Keratinocyte (primary cell): ENCODE results near the gene SIX3. TPM values are rescaled to one million over a fixed set of nuclear protein-coding genes. Genes with fewer than 3 reads are reported as not detected.

Experiments used
- DNase-seq: peaks from one replicate; pipeline ENCODE4 v3.0.0-alpha.2; 2011; ENCODE audit warnings: low read depth, missing footprints, low spot score
- FAIRE-seq: peaks from 2 replicates; lab custom pipeline; 2011; peaks lifted over from hg19 to GRCh38; lab: Jason Lieb, UNC
- H2AFZ ChIP-seq: 2 replicates; pipeline ENCODE4 v1.6.0; 2012; ENCODE audit warnings: low read length, control low read depth, inconsistent platforms; ENCODE audit not compliant: control insufficient read depth
- H3K27ac ChIP-seq: 2 replicates; pipeline ENCODE4 v1.5.1; 2011; ENCODE audit warnings: low read length; ENCODE audit not compliant: control insufficient read depth, insufficient read depth
- H3K27me3 ChIP-seq: 3 replicates; pipeline ENCODE4 v1.6.0; 2011; ENCODE audit warnings: low read length; ENCODE audit not compliant: control insufficient read depth, insufficient read depth; ENCODE audit errors: extremely low read depth
- H3K36me3 ChIP-seq, 2 experiments: 2 replicates in 1 of 2; 3 replicates in 1 of 2; pipeline ENCODE4 v1.5.1; 2011; ENCODE audit warnings: low read length in 2 of 2, mild to moderate bottlenecking in 1 of 2; ENCODE audit not compliant: control insufficient read depth in 2 of 2, insufficient read depth in 2 of 2; ENCODE audit errors: extremely low read depth in 1 of 2
- H3K4me1 ChIP-seq: 3 replicates; pipeline ENCODE4 v1.5.1; 2011; ENCODE audit warnings: low read length; ENCODE audit not compliant: control insufficient read depth, insufficient read depth; ENCODE audit errors: extremely low read depth
- H3K4me2 ChIP-seq: 3 replicates; pipeline ENCODE4 v1.6.0; 2011; ENCODE audit warnings: low read depth, low read length; ENCODE audit not compliant: control insufficient read depth, insufficient read depth; ENCODE audit errors: extremely low read depth
- H3K4me3 ChIP-seq, 3 experiments: fragments of 200-600 bp in 1 of 3; sonication (generic) in 1 of 3; 2 replicates in 2 of 3; 3 replicates in 1 of 3; pipeline ENCODE4 v1.5.1; 2011 to 2016; ENCODE audit warnings: low read length in 3 of 3, mild to moderate bottlenecking in 3 of 3, control low read depth in 2 of 3, inconsistent platforms in 1 of 3, low read depth in 1 of 3, mixed read lengths in 1 of 3, mixed run types in 1 of 3, moderate library complexity in 1 of 3; ENCODE audit not compliant: control insufficient read depth in 2 of 3, insufficient read depth in 2 of 3; ENCODE audit errors: extremely low read depth in 1 of 3
- H3K79me2 ChIP-seq: 2 replicates; pipeline ENCODE4 v1.6.0; 2012; ENCODE audit warnings: low read length; ENCODE audit not compliant: control insufficient read depth, insufficient read depth
- H3K9ac ChIP-seq: 3 replicates; pipeline ENCODE4 v1.6.0; 2011; ENCODE audit warnings: low read length; ENCODE audit not compliant: control insufficient read depth, insufficient read depth; ENCODE audit errors: extremely low read depth
- H3K9me1 ChIP-seq: 3 replicates; pipeline ENCODE4 v1.6.0; 2011; ENCODE audit warnings: low read length; ENCODE audit not compliant: control insufficient read depth, insufficient read depth; ENCODE audit errors: extremely low read depth
- H3K9me3 ChIP-seq: 2 replicates; pipeline ENCODE4 v1.5.1; 2012; ENCODE audit warnings: low read depth, low read length; ENCODE audit not compliant: control insufficient read depth
- H4K20me1 ChIP-seq: 3 replicates; pipeline ENCODE4 v1.6.0; 2011; ENCODE audit warnings: low read length; ENCODE audit not compliant: control insufficient read depth, insufficient read depth; ENCODE audit errors: extremely low read depth
- EZH2 ChIP-seq: IDR thresholded peaks from one replicate; pipeline ENCODE4 v1.6.1; 2012; ENCODE audit warnings: inconsistent platforms, mild to moderate bottlenecking, low read length, moderate library complexity
- dilution Hi-C: fragments of 300-500 bp; cut with MboI; formaldehyde crosslinking; loops from one replicate; pipeline ENCODE4 v1.7.0; 2020; ENCODE audit warnings: low sequenced_read_pairs; ENCODE audit not compliant: extremely low pct_ligation_motif_present
- polyA plus RNA-seq, 5 experiments: library from polyadenylated mRNA; depleted of rRNA in 3 of 5; stranded (reverse) in 3 of 5; stranded (forward) in 1 of 5; unstranded in 1 of 5; fragments of >200 nt; gene quantifications; 1 replicate in 1 of 5; 2 replicates in 3 of 5; 3 replicates in 1 of 5; pipeline versions ENCODE4 v1.2.1 to v1.2.3, GENCODE V29; 2011 to 2012; ENCODE audit warnings: missing spikeins in 2 of 5, low read depth in 1 of 5, low replicate concordance in 1 of 5
- TF ChIP-seq, protein P1 (sequence below), 3 experiments: IDR thresholded peaks in 1 of 3; conservative IDR thresholded peaks in 1 of 3; optimal IDR thresholded peaks in 1 of 3; 2 replicates in 2 of 3; 3 replicates in 1 of 3; pipeline versions ENCODE3 to v1.5.1; 2011; ENCODE audit warnings: low read length in 3 of 3, mild to moderate bottlenecking in 3 of 3, moderate library complexity in 2 of 3, control low read depth in 1 of 3, inconsistent platforms in 1 of 3; ENCODE audit not compliant: insufficient read depth in 2 of 3; ENCODE audit errors: extremely low read depth in 1 of 3

SIX3 gene
- polyA plus RNA-seq, 1 donor (not counting 4 experiments of a cell fraction or from before 2014, with no cell fraction given): not detected

DNA sequence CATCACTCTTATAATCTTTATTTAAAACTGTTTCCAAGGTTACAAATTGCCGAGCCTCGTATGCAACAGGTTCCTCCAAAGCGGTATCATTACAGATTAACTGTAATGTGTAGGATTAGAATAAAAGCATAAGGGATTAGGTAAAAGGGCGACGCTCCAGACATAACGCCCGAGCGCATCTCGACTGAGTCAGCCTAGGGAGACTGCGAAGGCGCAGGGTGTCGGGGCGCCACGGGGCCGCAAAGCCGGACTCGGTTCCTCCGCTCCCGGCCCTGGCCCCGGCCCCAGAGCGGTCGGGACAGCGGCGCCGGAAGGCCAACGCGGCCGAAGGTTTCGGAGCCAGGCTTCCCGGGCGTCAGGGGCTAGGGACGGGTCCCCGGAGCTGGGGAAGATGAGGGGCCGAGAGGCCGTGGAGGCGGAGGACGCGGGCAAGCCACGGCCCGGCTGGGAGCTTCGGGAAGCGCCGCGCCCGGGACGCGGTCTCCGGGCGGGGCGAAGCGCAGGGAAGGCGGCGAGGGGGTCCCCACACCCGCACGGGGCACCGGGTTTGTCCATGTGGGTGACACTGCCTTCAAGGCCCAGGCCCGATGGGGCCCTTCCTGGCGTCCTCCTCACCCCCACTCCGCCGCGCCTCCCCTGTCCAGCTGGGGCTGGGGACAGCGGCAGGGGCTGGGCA is 12.9 kb upstream of the SIX3 start:
- H3K4me2 ChIP-seq: no peak overlapping the region

DNA sequence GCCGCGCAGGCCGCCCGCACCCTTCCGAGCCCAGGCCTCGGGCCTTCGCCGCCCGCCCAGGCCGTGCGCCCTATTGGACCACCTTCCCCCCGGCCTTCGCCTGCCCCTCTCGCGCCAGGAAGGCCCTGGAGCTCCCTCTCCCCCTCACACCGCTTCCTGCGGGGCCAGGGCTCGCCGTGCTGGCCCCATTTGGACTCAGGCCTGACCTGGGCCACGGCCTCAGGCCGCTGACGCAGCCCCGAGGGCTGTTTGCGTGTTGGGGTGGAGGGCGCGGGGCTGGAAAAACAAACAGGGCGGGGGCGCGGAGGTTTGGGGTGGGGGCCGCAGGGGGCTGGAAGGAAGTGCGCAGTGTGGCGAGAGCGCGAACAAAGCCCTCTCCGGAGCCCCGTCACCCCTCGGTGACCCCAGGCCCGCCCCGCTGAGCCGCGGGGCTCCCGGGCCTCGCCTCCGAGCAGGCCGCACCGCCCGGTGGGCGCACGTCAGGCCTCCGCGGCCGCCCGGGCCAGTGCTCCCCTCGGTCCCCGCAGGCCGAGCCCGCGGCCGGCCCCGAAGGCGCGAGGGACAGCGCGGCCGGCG is 12.3 kb upstream of the SIX3 start:
- FAIRE-seq (no peak), DNase-seq (no peak)
- H3K4me1 ChIP-seq: no peaks in the 10 kb centered on the region
- H2AFZ ChIP-seq: no peak overlapping the region
- no peaks in the 10 kb centered on the region for H3K79me2 ChIP-seq
- no peaks in the 10 kb centered on the region for H3K36me3 ChIP-seq
- TF ChIP-seq EZH2: no peak
- TF ChIP-seq, protein P1, sequence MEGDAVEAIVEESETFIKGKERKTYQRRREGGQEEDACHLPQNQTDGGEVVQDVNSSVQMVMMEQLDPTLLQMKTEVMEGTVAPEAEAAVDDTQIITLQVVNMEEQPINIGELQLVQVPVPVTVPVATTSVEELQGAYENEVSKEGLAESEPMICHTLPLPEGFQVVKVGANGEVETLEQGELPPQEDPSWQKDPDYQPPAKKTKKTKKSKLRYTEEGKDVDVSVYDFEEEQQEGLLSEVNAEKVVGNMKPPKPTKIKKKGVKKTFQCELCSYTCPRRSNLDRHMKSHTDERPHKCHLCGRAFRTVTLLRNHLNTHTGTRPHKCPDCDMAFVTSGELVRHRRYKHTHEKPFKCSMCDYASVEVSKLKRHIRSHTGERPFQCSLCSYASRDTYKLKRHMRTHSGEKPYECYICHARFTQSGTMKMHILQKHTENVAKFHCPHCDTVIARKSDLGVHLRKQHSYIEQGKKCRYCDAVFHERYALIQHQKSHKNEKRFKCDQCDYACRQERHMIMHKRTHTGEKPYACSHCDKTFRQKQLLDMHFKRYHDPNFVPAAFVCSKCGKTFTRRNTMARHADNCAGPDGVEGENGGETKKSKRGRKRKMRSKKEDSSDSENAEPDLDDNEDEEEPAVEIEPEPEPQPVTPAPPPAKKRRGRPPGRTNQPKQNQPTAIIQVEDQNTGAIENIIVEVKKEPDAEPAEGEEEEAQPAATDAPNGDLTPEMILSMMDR (optimal IDR thresholded peaks at IDR 0.05 in 1 of 3, IDR thresholded peaks at IDR 0.05 in 1 of 3, conservative IDR thresholded peaks at IDR 0.05 in 1 of 3; ENCODE audit: extremely low read depth in 1 of 3, insufficient read depth in 2 of 3, low read length in 3 of 3): no peak
- no peak overlapping the region for H3K4me2 ChIP-seq
- no peaks in the 10 kb centered on the region for H3K9me1 ChIP-seq
- H4K20me1 ChIP-seq: no peaks in the 10 kb centered on the region
- no peak overlapping the region for H3K27ac ChIP-seq
- no peaks in the 10 kb centered on the region for H3K9me3 ChIP-seq
- dilution Hi-C loops: no loop called here
- no peak overlapping the region for H3K4me3 ChIP-seq
- no peak overlapping the region for H3K9ac ChIP-seq
- peaks cover 98% of the 10 kb centered on the region for H3K27me3 ChIP-seq

More for the DNA sequence above, 12.9 kb upstream of the SIX3 start:
- Histone ChIP-seq H3K9ac (no peak overlapping the region), H3K4me3 (no peak overlapping the region), H3K36me3 (no peaks in the 10 kb centered on the region), H3K4me1 (no peaks in the 10 kb centered on the region), H3K9me1 (no peaks in the 10 kb centered on the region), H3K9me3 (no peaks in the 10 kb centered on the region), H3K27me3 (peaks cover 98% of the 10 kb centered on the region), H3K79me2 (no peaks in the 10 kb centered on the region), H4K20me1 (no peaks in the 10 kb centered on the region), H3K27ac (no peak overlapping the region), H2AFZ (no peak overlapping the region)
- dilution Hi-C loops: no loop called here
- FAIRE-seq (no peak), DNase-seq (no peak)
- TF ChIP-seq, protein P1 (optimal IDR thresholded peaks at IDR 0.05 in 1 of 3, IDR thresholded peaks at IDR 0.05 in 1 of 3, conservative IDR thresholded peaks at IDR 0.05 in 1 of 3; ENCODE audit: extremely low read depth in 1 of 3, insufficient read depth in 2 of 3, low read length in 3 of 3): no peak
- TF ChIP-seq EZH2: peak; percentile 92
